NOMO-1 treated with dmso at 0.1 percent for 144 hours (cell line): ENCODE data around the gene CT45A2.
"Not testable (repeated sequence)": the region's sequence is repeated elsewhere in the genome, so short reads cannot be mapped to it uniquely, and the experiment has no call there.

Experiments
- DNase-seq: peaks from one replicate; lab custom pipeline; 2025; ENCODE audit not compliant: unreplicated experiment; lab: John Stamatoyannopoulos, UW

The CT45A2 gene

GRCh38 chrX:135819912-135820311 lies at the start of gene CT45A2:
CT45A2 (minus strand) TSS chrX:135820012; CDS start chrX:135816265, 3,747 bp downstream.
- not testable (repeated sequence) for DNase-seq

GRCh38 chrX:135854438-135854837 lies 34.6 kb upstream of the CT45A2 start, which contains the start of gene CT45A8:
CT45A8 (minus strand) TSS chrX:135854538; CDS start chrX:135850783, 3,755 bp downstream.
- not testable (repeated sequence) for DNase-seq

- not testable (repeated sequence) for DNase-seq
These were observed 17.4 kb upstream of the CT45A2 start, which contains the start of gene CT45A7 for GRCh38 chrX:135837180-135837579. CT45A7 (minus strand) TSS chrX:135837280; CDS start chrX:135833533, 3,747 bp downstream.

- DNase-seq = not testable (repeated sequence)
These were observed 17.1 kb downstream of the CT45A2 start, which contains the start of gene CT45A6 for GRCh38 chrX:135802687-135803086. CT45A6 (minus strand) TSS chrX:135802787; CDS start chrX:135798993, 3,794 bp downstream.

GRCh38 chrX:135785403-135785802 lies 34.4 kb downstream of the CT45A2 start, which contains the start of gene CT45A5:
CT45A5 (minus strand) TSS chrX:135785503; CDS start chrX:135781729, 3,774 bp downstream.
- not testable (repeated sequence) for DNase-seq

- not testable (repeated sequence) for DNase-seq
These were observed 51.7 kb downstream of the CT45A2 start, which contains the start of gene CT45A3 for GRCh38 chrX:135768091-135768490. CT45A3 (minus strand) TSS chrX:135768191; CDS start chrX:135764444, 3,747 bp downstream.
